Central memory CD8-positive, alpha-beta T cell (primary cell): ENCODE data around the gene TMEM132E.

ENCODE experiments used
- ATAC-seq: fragments of 150-1000 bp; cut with Tn5 transposase; replicated peaks from 2 replicates; pipeline ENCODE4 v1.10.0; 2022; ENCODE audit warnings: mild to moderate bottlenecking, moderate FRiP score, moderate number of reproducible peaks; ENCODE audit not compliant: poor library complexity, severe bottlenecking; ENCODE audit errors: extremely low read depth
- DNase-seq, 2 donors: peaks; one replicate each; pipeline ENCODE4 v3.0.0; 2021; ENCODE audit warnings: low spot score in 2 of 2
- H3K27ac Mint-ChIP-seq: one replicate; pipeline ENCODE4 v1.8.0; 2022; ENCODE audit warnings: low read depth, mild to moderate bottlenecking, moderate library complexity, mixed read lengths
- H3K27me3 Mint-ChIP-seq: one replicate; pipeline ENCODE4 v1.8.0; 2022; ENCODE audit warnings: mixed read lengths
- H3K36me3 Mint-ChIP-seq: one replicate; pipeline ENCODE4 v1.8.0; 2022; ENCODE audit warnings: mild to moderate bottlenecking, moderate library complexity, mixed read lengths; ENCODE audit not compliant: insufficient read depth
- H3K4me1 Mint-ChIP-seq: one replicate; pipeline ENCODE4 v1.8.0; 2022; ENCODE audit warnings: mixed read lengths
- H3K4me3 Mint-ChIP-seq: one replicate; pipeline ENCODE4 v1.8.0; 2022; ENCODE audit warnings: mild to moderate bottlenecking, moderate library complexity, mixed read lengths
- H3K9me3 Mint-ChIP-seq: one replicate; pipeline ENCODE4 v1.8.0; 2022; ENCODE audit warnings: mixed read lengths

TMEM132E gene

GRCh38 chr17:34668206-34668605 is 88.8 kb downstream of the TMEM132E start:
- DNase-seq (no peak), ATAC-seq (no peak)
- Mint-ChIP-seq H3K27me3 (peaks cover 46% of the 10 kb centered on the region), H3K9me3 (no peaks in the 10 kb centered on the region), H3K36me3 (no peaks in the 10 kb centered on the region), H3K4me1 (no peaks in the 10 kb centered on the region), H3K4me3 (no peak overlapping the region), H3K27ac (no peak overlapping the region)

GRCh38 chr17:34669511-34669910 is 90.1 kb downstream of the TMEM132E start:
- no peak overlapping the region for H3K27ac Mint-ChIP-seq
- no peaks in the 10 kb centered on the region for H3K9me3 Mint-ChIP-seq
- H3K27me3 Mint-ChIP-seq = peaks cover 50% of the 10 kb centered on the region
- H3K36me3 Mint-ChIP-seq = no peaks in the 10 kb centered on the region
- ATAC-seq (no peak), DNase-seq (no peak)
- no peak overlapping the region for H3K4me3 Mint-ChIP-seq
- no peaks in the 10 kb centered on the region for H3K4me1 Mint-ChIP-seq

- no peaks in the 10 kb centered on the region for H3K9me3 Mint-ChIP-seq
- H3K4me3 Mint-ChIP-seq = no peak overlapping the region
- H3K27ac Mint-ChIP-seq = no peak overlapping the region
- ATAC-seq (no peak), DNase-seq (no peak)
- peaks cover 47% of the 10 kb centered on the region for H3K27me3 Mint-ChIP-seq
- no peaks in the 10 kb centered on the region for H3K36me3 Mint-ChIP-seq
- no peaks in the 10 kb centered on the region for H3K4me1 Mint-ChIP-seq
These were observed 91.2 kb downstream of the TMEM132E start for GRCh38 chr17:34670618-34671017.

GRCh38 chr17:34671191-34671590 is 91.8 kb downstream of the TMEM132E start:
- Mint-ChIP-seq H3K36me3 (no peaks in the 10 kb centered on the region), H3K9me3 (no peaks in the 10 kb centered on the region), H3K27ac (no peak overlapping the region), H3K4me3 (no peak overlapping the region), H3K27me3 (peaks cover 48% of the 10 kb centered on the region), H3K4me1 (no peaks in the 10 kb centered on the region)
- DNase-seq (no peak), ATAC-seq (no peak)

GRCh38 chr17:34672176-34672785 is 92.9 kb downstream of the TMEM132E start:
- H3K4me1 Mint-ChIP-seq = no peaks in the 10 kb centered on the region
- H3K9me3 Mint-ChIP-seq = no peaks in the 10 kb centered on the region
- peaks cover 46% of the 10 kb centered on the region for H3K27me3 Mint-ChIP-seq
- H3K36me3 Mint-ChIP-seq = no peaks in the 10 kb centered on the region
- DNase-seq = no peak
- H3K4me3 Mint-ChIP-seq = no peak overlapping the region
- no peak for ATAC-seq
- H3K27ac Mint-ChIP-seq = no peak overlapping the region

GRCh38 chr17:34673516-34673915 is 94.1 kb downstream of the TMEM132E start:
- no peaks in the 10 kb centered on the region for H3K36me3 Mint-ChIP-seq
- H3K4me1 Mint-ChIP-seq = no peaks in the 10 kb centered on the region
- no peak overlapping the region for H3K4me3 Mint-ChIP-seq
- peaks cover 47% of the 10 kb centered on the region for H3K27me3 Mint-ChIP-seq
- no peaks in the 10 kb centered on the region for H3K9me3 Mint-ChIP-seq
- no peak overlapping the region for H3K27ac Mint-ChIP-seq
- ATAC-seq (no peak), DNase-seq (no peak)

GRCh38 chr17:34673995-34674890 is 94.9 kb downstream of the TMEM132E start:
- ATAC-seq = no peak
- H3K27ac Mint-ChIP-seq = no peak overlapping the region
- H3K27me3 Mint-ChIP-seq = peaks cover 52% of the 10 kb centered on the region
- H3K36me3 Mint-ChIP-seq = no peaks in the 10 kb centered on the region
- DNase-seq = no peak
- no peak overlapping the region for H3K4me3 Mint-ChIP-seq
- H3K4me1 Mint-ChIP-seq = no peaks in the 10 kb centered on the region
- H3K9me3 Mint-ChIP-seq = no peaks in the 10 kb centered on the region

GRCh38 chr17:34675143-34675542 is 95.8 kb downstream of the TMEM132E start:
- no peak for ATAC-seq
- Mint-ChIP-seq H3K27ac (no peak overlapping the region), H3K4me1 (no peaks in the 10 kb centered on the region), H3K27me3 (peaks cover 46% of the 10 kb centered on the region), H3K4me3 (no peak overlapping the region), H3K36me3 (no peaks in the 10 kb centered on the region), H3K9me3 (no peaks in the 10 kb centered on the region)
- DNase-seq = no peak

- Mint-ChIP-seq H3K4me3 (no peak overlapping the region), H3K4me1 (no peaks in the 10 kb centered on the region), H3K27ac (no peak overlapping the region), H3K9me3 (no peaks in the 10 kb centered on the region), H3K36me3 (no peaks in the 10 kb centered on the region), H3K27me3 (peaks cover 46% of the 10 kb centered on the region)
- ATAC-seq (no peak), DNase-seq (no peak)
These were observed 96.2 kb downstream of the TMEM132E start for GRCh38 chr17:34675605-34676004.

GRCh38 chr17:34680151-34680550 is 100.8 kb downstream of the TMEM132E start:
- Mint-ChIP-seq H3K4me3 (no peak overlapping the region), H3K27ac (no peak overlapping the region), H3K36me3 (no peaks in the 10 kb centered on the region), H3K9me3 (no peaks in the 10 kb centered on the region), H3K27me3 (peaks cover 48% of the 10 kb centered on the region), H3K4me1 (no peaks in the 10 kb centered on the region)
- no peak for DNase-seq
- ATAC-seq = no peak

- peaks cover 55% of the 10 kb centered on the region for H3K27me3 Mint-ChIP-seq
- no peaks in the 10 kb centered on the region for H3K4me1 Mint-ChIP-seq
- H3K9me3 Mint-ChIP-seq = peaks cover under 1% of the 10 kb centered on the region
- H3K4me3 Mint-ChIP-seq = no peak overlapping the region
- DNase-seq = no peak
- H3K36me3 Mint-ChIP-seq = no peaks in the 10 kb centered on the region
- no peak overlapping the region for H3K27ac Mint-ChIP-seq
- no peak for ATAC-seq
These were observed 102.9 kb downstream of the TMEM132E start for GRCh38 chr17:34682305-34682704.

- DNase-seq (no peak), ATAC-seq (no peak)
- Mint-ChIP-seq H3K9me3 (peaks cover 5% of the 10 kb centered on the region), H3K36me3 (no peaks in the 10 kb centered on the region), H3K27ac (no peak overlapping the region), H3K27me3 (peaks cover 59% of the 10 kb centered on the region), H3K4me1 (no peaks in the 10 kb centered on the region), H3K4me3 (no peak overlapping the region)
These were observed 104.0 kb downstream of the TMEM132E start for GRCh38 chr17:34683390-34683789.
